Suprapubic skin (tissue), 4 donors: Measurements from ENCODE around the gene TMEM217.

Source experiments
- CTCF ChIP-seq, 2 donors: fragments of 200-600 bp in 1 of 2; fragments of 450-650 bp in 1 of 2; sonication (generic) in 1 of 2; IDR thresholded peaks; one replicate each; pipeline ENCODE4 v1.5.1; 2016 to 2019; ENCODE audit warnings: antibody characterized with exemption in 2 of 2, mild to moderate bottlenecking in 1 of 2, moderate library complexity in 1 of 2
- EP300 ChIP-seq: sonication (generic); formaldehyde crosslinking; IDR thresholded peaks from one replicate; pipeline ENCODE4 v1.6.1; 2017; ENCODE audit warnings: antibody characterized with exemption
- POLR2A ChIP-seq, 2 donors: fragments of 450-650 bp; IDR thresholded peaks; one replicate each; pipeline ENCODE4 v1.6.1; 2017; ENCODE audit warnings: antibody characterized with exemption in 2 of 2, mild to moderate bottlenecking in 2 of 2, moderate library complexity in 2 of 2
- POLR2AphosphoS5 ChIP-seq, 3 donors: sonication (generic); formaldehyde crosslinking; IDR thresholded peaks; one replicate each; pipeline ENCODE4 v1.6.1; 2017; ENCODE audit warnings: antibody characterized with exemption in 3 of 3

GRCh38 chr6:37241775-37242428 lies 16.0 kb downstream of the TMEM217 start:
- TF ChIP-seq POLR2A (IDR thresholded peaks at IDR 0.05) = no peak
- TF ChIP-seq CTCF (IDR thresholded peaks at IDR 0.05) = no peak
- no peak for TF ChIP-seq POLR2AphosphoS5 (IDR thresholded peaks at IDR 0.05)
- TF ChIP-seq EP300 = no peak
